Panc1 (cell line): ENCODE data around the gene SPECC1. TPM values are rescaled to one million over a fixed set of nuclear protein-coding genes. Genes with fewer than 3 reads are reported as not detected.

Experiments
- ATAC-seq: fragments of 200-7000 bp; cut with Tn5 transposase; 2 replicates; pipeline ENCODE4 v1.9.1; 2020; ENCODE audit warnings: mild to moderate bottlenecking, moderate library complexity
- BruUV-seq: library from RNA; stranded (reverse); fragments of 400-500 nt; replicated peaks from 2 replicates; lab custom pipeline; 2021; lab: Mats Ljungman, UMichigan
- CTCF ChIA-PET: fragments of 300-600 bp; sonication (Branson Sonifier 250); formaldehyde crosslinking; loops from one replicate; lab custom pipeline; 2022; ENCODE audit warnings: antibody characterized with exemption; lab: Charles Lee
- POLR2A ChIA-PET: fragments of 300-600 bp; sonication (Branson Sonifier 250); formaldehyde crosslinking; loops from one replicate; lab custom pipeline; 2022; ENCODE audit warnings: antibody characterized with exemption; lab: Charles Lee
- DNase-seq: peaks from one replicate; pipeline ENCODE4 v3.0.0-alpha.2; 2010; ENCODE audit warnings: low read depth, low spot score
- H3K27ac ChIP-seq: 2 replicates; pipeline ENCODE4 v1.5.1; 2011; ENCODE audit warnings: mild to moderate bottlenecking, low read length, inconsistent platforms
- H3K27me3 ChIP-seq: fragments of 200-500 bp; sonication (Bioruptor generic); 2 replicates; pipeline ENCODE4 v1.6.0; 2014; ENCODE audit warnings: low read length, inconsistent platforms; ENCODE audit not compliant: control insufficient read depth, insufficient read depth
- H3K36me3 ChIP-seq: fragments of 200-500 bp; sonication (Bioruptor generic); 2 replicates; pipeline ENCODE4 v1.5.1; 2014; ENCODE audit warnings: inconsistent platforms, mild to moderate bottlenecking, low read length, moderate library complexity; ENCODE audit not compliant: control insufficient read depth, insufficient read depth
- H3K4me1 ChIP-seq: 2 replicates; pipeline ENCODE4 v1.5.1; 2011; ENCODE audit warnings: inconsistent platforms, mild to moderate bottlenecking, low read length, moderate library complexity; ENCODE audit not compliant: control insufficient read depth, insufficient read depth
- H3K4me3 ChIP-seq, 2 experiments: 2 replicates each; pipeline ENCODE4 v1.5.1; 2011 to 2012; ENCODE audit warnings: low read depth in 2 of 2, low read length in 2 of 2, mild to moderate bottlenecking in 2 of 2, inconsistent platforms in 1 of 2, moderate library complexity in 1 of 2
- H3K9me3 ChIP-seq: fragments of 200-500 bp; sonication (Bioruptor generic); 2 replicates; pipeline ENCODE4 v1.5.1; 2014; ENCODE audit warnings: low read depth, mild to moderate bottlenecking, inconsistent platforms, low read length, moderate library complexity; ENCODE audit not compliant: control insufficient read depth, insufficient read depth
- POLR2AphosphoS5 ChIP-seq: IDR thresholded peaks from 2 replicates; pipeline ENCODE4 v1.6.1; 2012; ENCODE audit warnings: mild to moderate bottlenecking, low read depth, low read length, moderate library complexity
- REST ChIP-seq, 2 experiments: IDR thresholded peaks; 2 replicates each; pipeline ENCODE4 v1.6.1; 2011 to 2012; ENCODE audit warnings: low read depth in 2 of 2, control low read depth in 1 of 2, low read length in 1 of 2, mild to moderate bottlenecking in 1 of 2, moderate library complexity in 1 of 2; ENCODE audit not compliant: insufficient read depth in 1 of 2
- SIN3A ChIP-seq: IDR thresholded peaks from 2 replicates; pipeline ENCODE4 v1.6.1; 2012; ENCODE audit warnings: low read depth, mild to moderate bottlenecking, low read length, moderate library complexity, borderline replicate concordance; ENCODE audit not compliant: insufficient read depth
- TCF7L2 ChIP-seq: IDR thresholded peaks from 2 replicates; pipeline ENCODE4 v1.6.1; 2011; ENCODE audit warnings: mild to moderate bottlenecking, low read depth, low read length, inconsistent platforms
- in situ Hi-C: cut with HindIII; loops from 2 replicates; pipeline ENCODE4 v1.10.0; 2016; ENCODE audit warnings: low sequenced_read_pairs, low pct_unique_long_range_greater_than_20kb
- intact Hi-C: fragments of 100-400 bp; cut with micrococcal nuclease; formaldehyde crosslinking; loops from one replicate; pipeline ENCODE4 v1.10.0; 2022; ENCODE audit not compliant: unreplicated experiment
- total RNA-seq: library from RNA; stranded (reverse); gene quantifications from one replicate; pipeline ENCODE4 v1.2.1, GENCODE V29; 2021; ENCODE audit not compliant: unreplicated experiment
- TF ChIP-seq, protein P1 (sequence below): fragments of 450-650 bp; IDR thresholded peaks from 2 replicates; pipeline ENCODE4 v1.5.1; 2017; ENCODE audit warnings: mild to moderate bottlenecking

SPECC1 gene
- total RNA-seq, 1 experiment from 2014 or later: 80.8 TPM

DNA sequence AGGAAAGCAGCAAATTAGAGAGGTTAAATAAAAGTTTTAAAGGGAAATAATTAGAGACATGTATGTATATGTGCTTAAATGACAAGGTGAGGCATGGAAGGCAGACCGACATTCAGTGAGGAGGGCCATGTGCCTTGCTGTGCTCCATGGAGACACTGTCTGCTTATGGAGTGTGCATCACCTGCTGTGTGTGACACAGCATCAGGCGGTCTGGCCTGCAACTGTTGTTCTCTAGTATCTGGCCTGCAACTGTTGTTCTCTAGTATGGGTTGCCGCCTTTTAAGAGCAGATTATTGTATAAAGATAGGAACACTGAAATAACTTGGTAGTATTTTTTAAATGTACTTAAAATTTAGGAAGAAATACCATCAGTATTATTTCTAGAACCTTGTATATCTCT, 233.1 kb downstream of the SPECC1 start:
- Histone ChIP-seq H3K4me3 (no peak overlapping the region), H3K4me1 (no peaks in the 10 kb centered on the region), H3K36me3 (peaks cover 2% of the 10 kb centered on the region), H3K27me3 (no peaks in the 10 kb centered on the region), H3K27ac (no peak overlapping the region), H3K9me3 (no peaks in the 10 kb centered on the region)
- in situ Hi-C loops (no loop called here), intact Hi-C loops (no loop called here)
- ChIA-PET POLR2A (no interaction called here), CTCF (no interaction called here)
- TF ChIP-seq, protein P1, sequence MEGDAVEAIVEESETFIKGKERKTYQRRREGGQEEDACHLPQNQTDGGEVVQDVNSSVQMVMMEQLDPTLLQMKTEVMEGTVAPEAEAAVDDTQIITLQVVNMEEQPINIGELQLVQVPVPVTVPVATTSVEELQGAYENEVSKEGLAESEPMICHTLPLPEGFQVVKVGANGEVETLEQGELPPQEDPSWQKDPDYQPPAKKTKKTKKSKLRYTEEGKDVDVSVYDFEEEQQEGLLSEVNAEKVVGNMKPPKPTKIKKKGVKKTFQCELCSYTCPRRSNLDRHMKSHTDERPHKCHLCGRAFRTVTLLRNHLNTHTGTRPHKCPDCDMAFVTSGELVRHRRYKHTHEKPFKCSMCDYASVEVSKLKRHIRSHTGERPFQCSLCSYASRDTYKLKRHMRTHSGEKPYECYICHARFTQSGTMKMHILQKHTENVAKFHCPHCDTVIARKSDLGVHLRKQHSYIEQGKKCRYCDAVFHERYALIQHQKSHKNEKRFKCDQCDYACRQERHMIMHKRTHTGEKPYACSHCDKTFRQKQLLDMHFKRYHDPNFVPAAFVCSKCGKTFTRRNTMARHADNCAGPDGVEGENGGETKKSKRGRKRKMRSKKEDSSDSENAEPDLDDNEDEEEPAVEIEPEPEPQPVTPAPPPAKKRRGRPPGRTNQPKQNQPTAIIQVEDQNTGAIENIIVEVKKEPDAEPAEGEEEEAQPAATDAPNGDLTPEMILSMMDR: no peak
- TF ChIP-seq POLR2AphosphoS5 (no peak), SIN3A (no peak), TCF7L2 (no peak), REST (IDR thresholded peaks at IDR 0.05; ENCODE audit: insufficient read depth in 1 of 2, low read depth in 2 of 2, low read length in 1 of 2) (no peak)
- ATAC-seq: no peak
- BruUV-seq: no TSS peak
- DNase-seq: no peak

- in situ Hi-C loops (no loop called here), intact Hi-C loops (no loop called here)
- ChIA-PET CTCF (no interaction called here), POLR2A (no interaction called here)
- no peak for DNase-seq
- Histone ChIP-seq H3K4me1 (no peaks in the 10 kb centered on the region), H3K4me3 (no peak overlapping the region), H3K27ac (no peak overlapping the region), H3K9me3 (no peaks in the 10 kb centered on the region), H3K27me3 (no peaks in the 10 kb centered on the region), H3K36me3 (peaks cover 6% of the 10 kb centered on the region)
- TF ChIP-seq POLR2AphosphoS5: no peak
- no peak for TF ChIP-seq REST (IDR thresholded peaks at IDR 0.05; ENCODE audit: insufficient read depth in 1 of 2, low read depth in 2 of 2, low read length in 1 of 2)
- TF ChIP-seq SIN3A: no peak
- TF ChIP-seq, protein P1: no peak
- no peak for TF ChIP-seq TCF7L2
- no peak for ATAC-seq
- no TSS peak for BruUV-seq
Measured at GRCh38 chr17:20243524-20243923, 234.4 kb downstream of the SPECC1 start.
